Glutamatergic neuron (in vitro differentiated cells): ENCODE results near the gene WDHD1. TPM values are rescaled to one million over a fixed set of nuclear protein-coding genes. Genes with fewer than 3 reads are reported as not detected.
"Not testable (repeated sequence)": the region's sequence is repeated elsewhere in the genome, so short reads cannot be mapped to it uniquely, and the experiment has no call there.

Source experiments
- DNase-seq: peaks from one replicate; pipeline ENCODE4 v3.0.0; 2022
- H3K27ac Mint-ChIP-seq: one replicate; pipeline ENCODE4 v1.8.0; 2020; ENCODE audit warnings: mild to moderate bottlenecking, mixed read lengths, inconsistent platforms; ENCODE audit not compliant: unreplicated experiment
- H3K27me3 Mint-ChIP-seq: one replicate; pipeline ENCODE4 v1.8.0; 2020; ENCODE audit warnings: mild to moderate bottlenecking, moderate library complexity, mixed read lengths, inconsistent platforms; ENCODE audit not compliant: unreplicated experiment
- H3K36me3 Mint-ChIP-seq: one replicate; pipeline ENCODE4 v1.8.0; 2020; ENCODE audit warnings: mild to moderate bottlenecking, mixed read lengths, inconsistent platforms; ENCODE audit not compliant: unreplicated experiment
- H3K4me1 Mint-ChIP-seq: one replicate; pipeline ENCODE4 v1.8.0; 2020; ENCODE audit warnings: mild to moderate bottlenecking, low read depth, mixed read lengths, inconsistent platforms; ENCODE audit not compliant: unreplicated experiment
- H3K4me3 Mint-ChIP-seq: one replicate; pipeline ENCODE4 v1.8.0; 2020; ENCODE audit warnings: mild to moderate bottlenecking, mixed read lengths, inconsistent platforms; ENCODE audit not compliant: unreplicated experiment
- H3K9me3 Mint-ChIP-seq: one replicate; pipeline ENCODE4 v1.8.0; 2020; ENCODE audit warnings: mild to moderate bottlenecking, moderate library complexity, mixed read lengths, inconsistent platforms; ENCODE audit not compliant: unreplicated experiment
- total RNA-seq: library from RNA; stranded (reverse); fragmentation: NEBNext Ultra II Directional; extraction: Animal tissue kit (Norgen Biotek cat#: 25700); gene quantifications from one replicate; pipeline ENCODE4 v1.2.1, GENCODE V29; 2021; ENCODE audit not compliant: unreplicated experiment
- TF ChIP-seq, protein P1 (sequence below): fragments of 200-600 bp; sonication (generic); IDR thresholded peaks from one replicate; pipeline ENCODE4 v1.5.0; 2021; ENCODE audit not compliant: partially characterized antibody, unreplicated experiment

WDHD1 gene
- total RNA-seq, 1 donor from 2014 or later = 13.9 TPM

GRCh38 chr14:55071870-55072640 is 45.2 kb upstream of the WDHD1 start:
- TF ChIP-seq, protein P1, sequence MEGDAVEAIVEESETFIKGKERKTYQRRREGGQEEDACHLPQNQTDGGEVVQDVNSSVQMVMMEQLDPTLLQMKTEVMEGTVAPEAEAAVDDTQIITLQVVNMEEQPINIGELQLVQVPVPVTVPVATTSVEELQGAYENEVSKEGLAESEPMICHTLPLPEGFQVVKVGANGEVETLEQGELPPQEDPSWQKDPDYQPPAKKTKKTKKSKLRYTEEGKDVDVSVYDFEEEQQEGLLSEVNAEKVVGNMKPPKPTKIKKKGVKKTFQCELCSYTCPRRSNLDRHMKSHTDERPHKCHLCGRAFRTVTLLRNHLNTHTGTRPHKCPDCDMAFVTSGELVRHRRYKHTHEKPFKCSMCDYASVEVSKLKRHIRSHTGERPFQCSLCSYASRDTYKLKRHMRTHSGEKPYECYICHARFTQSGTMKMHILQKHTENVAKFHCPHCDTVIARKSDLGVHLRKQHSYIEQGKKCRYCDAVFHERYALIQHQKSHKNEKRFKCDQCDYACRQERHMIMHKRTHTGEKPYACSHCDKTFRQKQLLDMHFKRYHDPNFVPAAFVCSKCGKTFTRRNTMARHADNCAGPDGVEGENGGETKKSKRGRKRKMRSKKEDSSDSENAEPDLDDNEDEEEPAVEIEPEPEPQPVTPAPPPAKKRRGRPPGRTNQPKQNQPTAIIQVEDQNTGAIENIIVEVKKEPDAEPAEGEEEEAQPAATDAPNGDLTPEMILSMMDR = no peak
- H3K4me3 Mint-ChIP-seq = no peak overlapping the region
- H3K9me3 Mint-ChIP-seq = peaks cover 1% of the 10 kb centered on the region
- H3K4me1 Mint-ChIP-seq = peaks cover 5% of the 10 kb centered on the region
- no peak for DNase-seq
- no peaks in the 10 kb centered on the region for H3K27me3 Mint-ChIP-seq
- H3K36me3 Mint-ChIP-seq = no peaks in the 10 kb centered on the region
- no peak overlapping the region for H3K27ac Mint-ChIP-seq

- peaks cover 1% of the 10 kb centered on the region for H3K9me3 Mint-ChIP-seq
- H3K4me1 Mint-ChIP-seq = peaks cover 5% of the 10 kb centered on the region
- TF ChIP-seq, protein P1 = no peak
- no peak overlapping the region for H3K4me3 Mint-ChIP-seq
- DNase-seq = no peak
- H3K27ac Mint-ChIP-seq = no peak overlapping the region
- H3K36me3 Mint-ChIP-seq = no peaks in the 10 kb centered on the region
- no peaks in the 10 kb centered on the region for H3K27me3 Mint-ChIP-seq
Observed at GRCh38 chr14:55070981-55071411, 44.1 kb upstream of the WDHD1 start.

DNA sequence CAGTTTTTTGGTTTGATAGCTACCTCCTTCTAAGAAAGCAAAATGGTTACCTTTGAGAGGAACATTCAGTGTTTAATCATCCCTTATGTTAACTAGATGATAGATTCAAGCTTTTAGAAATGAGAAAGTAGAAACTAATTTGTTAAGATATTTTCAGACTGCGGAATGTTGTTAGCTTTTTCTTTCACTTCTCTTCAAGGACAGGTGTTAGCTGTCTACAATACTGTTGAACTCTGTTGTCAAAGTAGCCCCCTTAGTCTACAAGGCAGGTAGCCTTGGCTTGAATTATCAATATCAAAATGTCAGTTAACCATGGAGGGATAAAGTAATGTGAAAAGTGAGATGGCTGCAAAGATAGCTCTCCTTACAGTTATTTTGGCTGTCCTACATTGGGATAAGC is 39.3 kb upstream of the WDHD1 start:
- H3K27me3 Mint-ChIP-seq = no peaks in the 10 kb centered on the region
- no peaks in the 10 kb centered on the region for H3K36me3 Mint-ChIP-seq
- H3K4me1 Mint-ChIP-seq = no peaks in the 10 kb centered on the region
- TF ChIP-seq, protein P1 = no peak
- DNase-seq = no peak
- H3K9me3 Mint-ChIP-seq = no peaks in the 10 kb centered on the region
- H3K27ac Mint-ChIP-seq = no peak overlapping the region
- no peak overlapping the region for H3K4me3 Mint-ChIP-seq

DNA sequence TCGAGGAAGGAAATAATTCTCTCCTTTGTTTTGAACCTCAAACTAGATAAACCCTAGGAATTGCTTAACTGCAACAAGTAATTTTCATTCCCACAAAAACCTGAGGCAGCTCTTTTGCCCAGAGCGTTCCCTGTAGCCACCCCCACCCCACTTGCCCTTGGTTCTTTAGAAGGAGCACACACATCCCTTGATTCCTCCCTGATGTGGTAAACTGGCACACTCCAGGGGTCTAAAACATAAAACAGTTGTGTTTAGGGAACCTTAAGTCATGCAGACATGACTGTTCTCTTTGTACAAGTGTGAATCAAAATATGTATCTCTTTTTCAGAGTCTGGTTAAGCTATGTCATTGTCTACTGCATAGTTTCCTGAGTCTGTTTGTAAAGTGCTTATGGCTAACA is 38.5 kb upstream of the WDHD1 start:
- Mint-ChIP-seq H3K27ac (no peak overlapping the region), H3K9me3 (no peaks in the 10 kb centered on the region), H3K4me3 (no peak overlapping the region), H3K36me3 (no peaks in the 10 kb centered on the region), H3K27me3 (no peaks in the 10 kb centered on the region), H3K4me1 (no peaks in the 10 kb centered on the region)
- DNase-seq = no peak
- TF ChIP-seq, protein P1 = no peak

DNA sequence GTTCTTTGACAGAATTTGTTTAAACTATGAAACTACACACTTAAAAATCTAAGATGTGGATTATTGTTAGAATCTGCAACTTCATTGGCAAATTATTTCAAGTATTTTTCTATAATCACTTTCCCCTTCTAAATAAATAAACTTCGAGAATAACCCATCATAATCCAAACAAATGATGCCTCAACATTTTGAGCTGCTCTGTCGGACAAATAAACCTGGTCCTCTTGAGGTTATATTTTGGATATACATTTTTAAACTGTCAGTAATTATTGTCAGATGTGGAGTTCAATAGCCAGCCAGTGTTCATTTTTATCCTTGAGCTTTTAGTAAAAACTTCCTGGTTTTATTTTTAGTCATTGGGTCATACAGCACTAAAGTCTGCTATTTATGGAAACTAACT is 38.0 kb upstream of the WDHD1 start:
- not testable (repeated sequence) for H3K9me3 Mint-ChIP-seq, H3K4me3 Mint-ChIP-seq, H3K27me3 Mint-ChIP-seq, H3K4me1 Mint-ChIP-seq, H3K36me3 Mint-ChIP-seq, DNase-seq, H3K27ac Mint-ChIP-seq
